HG03457 (cell line): ENCODE data around the gene SH3GL1.

Source experiments
- ATAC-seq: cut with Tn5 transposase; IDR thresholded peaks from one replicate; pipeline ENCODE4 v1.9.1; 2021; ENCODE audit warnings: moderate number of reproducible peaks; ENCODE audit not compliant: unreplicated experiment

Gene SH3GL1

GRCh38 chr19:4320419-4320818 is 79.9 kb downstream of the SH3GL1 start:
- no peak for ATAC-seq

- ATAC-seq = no peak
Observed at GRCh38 chr19:4319067-4319718, 81.2 kb downstream of the SH3GL1 start.

GRCh38 chr19:4318460-4318859 is 81.9 kb downstream of the SH3GL1 start:
- no peak for ATAC-seq

- ATAC-seq = no peak
Observed at GRCh38 chr19:4316956-4317355, 83.4 kb downstream of the SH3GL1 start.

- no peak for ATAC-seq
Observed at GRCh38 chr19:4313847-4314490, 86.4 kb downstream of the SH3GL1 start.
